GM21786 (cell line): ENCODE data around the gene DCANP1.
A peak's percentile ranks its signal among the peaks of the same experiment; 100 is the strongest.

Experiments used
- ATAC-seq: cut with Tn5 transposase; IDR thresholded peaks from one replicate; pipeline ENCODE4 v1.9.1; 2021; ENCODE audit not compliant: unreplicated experiment

DCANP1 gene

GRCh38 chr5:135426102-135427082, 20.8 kb downstream of the DCANP1 start:
- ATAC-seq: peak; percentile 84

GRCh38 chr5:135425641-135426040, 21.5 kb downstream of the DCANP1 start:
- ATAC-seq: no peak

GRCh38 chr5:135423846-135424168, 23.3 kb downstream of the DCANP1 start:
- ATAC-seq: no peak

GRCh38 chr5:135423146-135423845, 23.9 kb downstream of the DCANP1 start:
- no peak for ATAC-seq

- no peak for ATAC-seq
These were observed 24.7 kb downstream of the DCANP1 start for GRCh38 chr5:135422419-135422818.

- ATAC-seq: no peak
These were observed 30.1 kb downstream of the DCANP1 start for GRCh38 chr5:135417083-135417482.

GRCh38 chr5:135405082-135405481, 42.1 kb downstream of the DCANP1 start:
- ATAC-seq: no peak

GRCh38 chr5:135402031-135402430, 45.1 kb downstream of the DCANP1 start:
- ATAC-seq: no peak

- ATAC-seq: no peak
These were observed 46.3 kb downstream of the DCANP1 start for GRCh38 chr5:135400866-135401265.

GRCh38 chr5:135399794-135400542, 47.2 kb downstream of the DCANP1 start:
- no peak for ATAC-seq

GRCh38 chr5:135398855-135399793, 48.0 kb downstream of the DCANP1 start, which contains the start of gene MACROH2A1:
MACROH2A1 (minus strand) TSS chr5:135399231; CDS start chr5:135389093, 10,138 bp downstream.
- peak; percentile 84 for ATAC-seq

- no peak for ATAC-seq
These were observed 48.8 kb downstream of the DCANP1 start for GRCh38 chr5:135398160-135398854.

GRCh38 chr5:135397084-135397483, 50.1 kb downstream of the DCANP1 start:
- no peak for ATAC-seq

- ATAC-seq: no peak
These were observed 50.6 kb downstream of the DCANP1 start for GRCh38 chr5:135396459-135397055.

- no peak for ATAC-seq
These were observed 51.3 kb downstream of the DCANP1 start for GRCh38 chr5:135395866-135396265.

GRCh38 chr5:135395451-135395850, 51.7 kb downstream of the DCANP1 start:
- ATAC-seq: no peak
